Neural cell (in vitro differentiated cells): Measurements from ENCODE around the gene AP3B1. TPM values are rescaled to one million over a fixed set of nuclear protein-coding genes. Genes with fewer than 3 reads are reported as not detected.

ENCODE experiments used
- H2AFZ ChIP-seq: fragments of 200-600, 300-800 bp; sonication (generic), shearing (Covaris generic); 2 replicates; pipeline ENCODE4 v1.6.0; 2014; ENCODE audit warnings: low read depth, mild to moderate bottlenecking, antibody characterized with exemption, low read length, moderate library complexity
- H3F3A ChIP-seq: fragments of 200-600 bp; shearing (Covaris generic); 2 replicates; pipeline ENCODE4 v1.6.1; 2016; ENCODE audit warnings: mild to moderate bottlenecking, moderate library complexity, mixed read lengths, antibody characterized with exemption, low read length; ENCODE audit not compliant: insufficient read depth, poor library complexity, severe bottlenecking
- H3K27ac ChIP-seq: fragments of 200-600, 300-800 bp; sonication (generic), shearing (Covaris generic); 2 replicates; pipeline ENCODE4 v1.5.1; 2014; ENCODE audit warnings: mild to moderate bottlenecking, low read length, moderate library complexity
- H3K27me3 ChIP-seq: fragments of 300-800, 200-600 bp; sonication (generic), shearing (Covaris generic); 2 replicates; pipeline ENCODE4 v1.6.0; 2014; ENCODE audit warnings: mild to moderate bottlenecking, low read depth, low read length, moderate library complexity; ENCODE audit not compliant: insufficient read depth
- H3K36me3 ChIP-seq: fragments of 300-800, 200-600 bp; sonication (generic), shearing (Covaris generic); 2 replicates; pipeline ENCODE4 v1.5.1; 2014; ENCODE audit warnings: mild to moderate bottlenecking, antibody characterized with exemption, low read length, moderate library complexity; ENCODE audit not compliant: insufficient read depth
- H3K4me2 ChIP-seq: fragments of 300-800, 200-600 bp; sonication (generic), shearing (Covaris generic); 2 replicates; pipeline ENCODE4 v1.6.0; 2014; ENCODE audit warnings: mild to moderate bottlenecking, low read length
- H3K4me3 ChIP-seq: fragments of 300-800, 200-600 bp; sonication (generic), shearing (Covaris generic); 2 replicates; pipeline ENCODE4 v1.5.1; 2014; ENCODE audit warnings: mild to moderate bottlenecking, low read length, moderate library complexity
- H3K79me2 ChIP-seq: fragments of 200-600 bp; shearing (Covaris generic); replicated peaks from 2 replicates; pipeline ENCODE4 v1.6.0; 2014; ENCODE audit warnings: mild to moderate bottlenecking, low read length, moderate library complexity; ENCODE audit not compliant: insufficient read depth
- H3K9ac ChIP-seq: fragments of 300-800, 200-600 bp; sonication (generic), shearing (Covaris generic); 2 replicates; pipeline ENCODE4 v1.6.1; 2016; ENCODE audit warnings: mild to moderate bottlenecking, low read length, mixed read lengths
- H3K9me2 ChIP-seq: fragments of 200-600 bp; shearing (Covaris generic); 2 replicates; pipeline ENCODE4 v1.6.1; 2016; ENCODE audit warnings: mild to moderate bottlenecking, low read length, mixed read lengths; ENCODE audit not compliant: insufficient read depth
- H3K9me3 ChIP-seq: fragments of 200-600, 300-800 bp; sonication (generic), shearing (Covaris generic); 2 replicates; pipeline ENCODE4 v1.6.1; 2016; ENCODE audit warnings: mild to moderate bottlenecking, mixed run types, low read length, moderate library complexity, mixed read lengths
- H4K20me1 ChIP-seq: fragments of 200-600 bp; shearing (Covaris generic); 2 replicates; pipeline ENCODE4 v1.6.1; 2016; ENCODE audit warnings: mild to moderate bottlenecking, mixed run types; ENCODE audit not compliant: insufficient read depth
- CTCF ChIP-seq: fragments of 450-650 bp; IDR thresholded peaks from 2 replicates; pipeline ENCODE4 v1.5.1; 2014; ENCODE audit warnings: antibody characterized with exemption, mild to moderate bottlenecking, moderate library complexity; ENCODE audit not compliant: poor library complexity, severe bottlenecking
- EP300 ChIP-seq: fragments of 450-650 bp; conservative IDR thresholded peaks from 2 replicates; pipeline ENCODE4 v1.6.1; 2014; ENCODE audit warnings: antibody characterized with exemption, mild to moderate bottlenecking, moderate library complexity; ENCODE audit not compliant: poor library complexity, severe bottlenecking
- EZH2 ChIP-seq: fragments of 200-600, 300-800 bp; shearing (Covaris generic), sonication (generic); IDR thresholded peaks from 2 replicates; pipeline ENCODE4 v1.6.1; 2014; ENCODE audit warnings: antibody characterized with exemption, low read length, borderline replicate concordance, mild to moderate bottlenecking; ENCODE audit not compliant: insufficient read depth, poor library complexity, severe bottlenecking
- MXI1 ChIP-seq: fragments of 450-650 bp; conservative IDR thresholded peaks from 2 replicates; pipeline ENCODE4 v1.6.1; 2014; ENCODE audit warnings: antibody characterized with exemption, mild to moderate bottlenecking; ENCODE audit not compliant: poor library complexity, severe bottlenecking
- POLR2AphosphoS5 ChIP-seq: IDR thresholded peaks from 2 replicates; pipeline ENCODE4 v1.6.1; 2012
- RAD21 ChIP-seq: fragments of 450-650 bp; conservative IDR thresholded peaks from 2 replicates; pipeline ENCODE4 v1.6.1; 2014; ENCODE audit warnings: antibody characterized with exemption, mild to moderate bottlenecking, moderate library complexity
- REST ChIP-seq: IDR thresholded peaks from 2 replicates; pipeline ENCODE4 v1.6.1; 2012; ENCODE audit warnings: borderline replicate concordance
- SMC3 ChIP-seq: fragments of 450-650 bp; conservative IDR thresholded peaks from 2 replicates; pipeline ENCODE4 v1.6.1; 2014; ENCODE audit warnings: antibody characterized with exemption, mild to moderate bottlenecking, moderate library complexity; ENCODE audit not compliant: poor library complexity
- TAF1 ChIP-seq: IDR thresholded peaks from 2 replicates; pipeline ENCODE4 v1.6.1; 2012; ENCODE audit warnings: low read depth
- polyA plus RNA-seq: library from polyadenylated mRNA; depleted of rRNA; stranded (reverse); fragments of >200 nt; gene quantifications from 2 replicates; pipeline ENCODE4 v1.2.3, GENCODE V29; 2014

The AP3B1 gene
- polyA plus RNA-seq, 1 donor from 2014 or later: 8.5 TPM

GRCh38 chr5:78137290-78137689 lies 157.2 kb downstream of the AP3B1 start:
- no peaks in the 10 kb centered on the region for H4K20me1 ChIP-seq
- no peak overlapping the region for H3K4me3 ChIP-seq

GRCh38 chr5:78133423-78133822 lies 161.1 kb downstream of the AP3B1 start:
- no peaks in the 10 kb centered on the region for H3K79me2 ChIP-seq
- no peak overlapping the region for H3K4me2 ChIP-seq
- H3K27me3 ChIP-seq: no peaks in the 10 kb centered on the region
- H3K27ac ChIP-seq: no peak overlapping the region
- no peaks in the 10 kb centered on the region for H4K20me1 ChIP-seq
- H3K36me3 ChIP-seq: no peaks in the 10 kb centered on the region
- TF ChIP-seq SMC3: no peak
- TF ChIP-seq REST: no peak
- no peak for TF ChIP-seq MXI1
- no peak for TF ChIP-seq RAD21
- no peak for TF ChIP-seq TAF1
- no peaks in the 10 kb centered on the region for H3K9me3 ChIP-seq
- no peak overlapping the region for H3K4me3 ChIP-seq
- no peak overlapping the region for H2AFZ ChIP-seq
- H3F3A ChIP-seq: no peaks in the 10 kb centered on the region
- H3K9me2 ChIP-seq: no peaks in the 10 kb centered on the region
- no peak overlapping the region for H3K9ac ChIP-seq

More at GRCh38 chr5:78137290-78137689, 157.2 kb downstream of the AP3B1 start:
- H3K9ac ChIP-seq: no peak overlapping the region
- no peaks in the 10 kb centered on the region for H3K79me2 ChIP-seq
- no peak overlapping the region for H3K27ac ChIP-seq
- no peak overlapping the region for H3K4me2 ChIP-seq
- no peaks in the 10 kb centered on the region for H3F3A ChIP-seq
- no peaks in the 10 kb centered on the region for H3K9me3 ChIP-seq
- H2AFZ ChIP-seq: no peak overlapping the region
- no peaks in the 10 kb centered on the region for H3K27me3 ChIP-seq
- no peaks in the 10 kb centered on the region for H3K9me2 ChIP-seq
- no peaks in the 10 kb centered on the region for H3K36me3 ChIP-seq
- no peak for TF ChIP-seq MXI1

GRCh38 chr5:78132507-78132906 lies 162.0 kb downstream of the AP3B1 start:
- Histone ChIP-seq H3K9me2 (no peaks in the 10 kb centered on the region), H3K4me3 (no peak overlapping the region), H3K36me3 (no peaks in the 10 kb centered on the region), H3K27ac (no peak overlapping the region), H4K20me1 (no peaks in the 10 kb centered on the region), H3K27me3 (no peaks in the 10 kb centered on the region), H3K79me2 (no peaks in the 10 kb centered on the region), H3F3A (no peaks in the 10 kb centered on the region), H3K4me2 (no peak overlapping the region), H3K9ac (no peak overlapping the region), H2AFZ (no peak overlapping the region), H3K9me3 (no peaks in the 10 kb centered on the region)
- TF ChIP-seq SMC3 (no peak), EZH2 (no peak), MXI1 (no peak), RAD21 (no peak), REST (no peak), TAF1 (no peak), CTCF (no peak), EP300 (no peak), POLR2AphosphoS5 (no peak)
